Central memory CD8-positive, alpha-beta T cell (primary cell): ENCODE data around the gene DOK1.

Experiments used
- ATAC-seq: fragments of 150-1000 bp; cut with Tn5 transposase; replicated peaks from 2 replicates; pipeline ENCODE4 v1.10.0; 2022; ENCODE audit warnings: mild to moderate bottlenecking, moderate FRiP score, moderate number of reproducible peaks; ENCODE audit not compliant: poor library complexity, severe bottlenecking; ENCODE audit errors: extremely low read depth
- DNase-seq, 2 donors: peaks; one replicate each; pipeline ENCODE4 v3.0.0; 2021; ENCODE audit warnings: low spot score in 2 of 2
- H3K27ac Mint-ChIP-seq: one replicate; pipeline ENCODE4 v1.8.0; 2022; ENCODE audit warnings: low read depth, mild to moderate bottlenecking, moderate library complexity, mixed read lengths
- H3K27me3 Mint-ChIP-seq: one replicate; pipeline ENCODE4 v1.8.0; 2022; ENCODE audit warnings: mixed read lengths
- H3K36me3 Mint-ChIP-seq: one replicate; pipeline ENCODE4 v1.8.0; 2022; ENCODE audit warnings: mild to moderate bottlenecking, moderate library complexity, mixed read lengths; ENCODE audit not compliant: insufficient read depth
- H3K4me1 Mint-ChIP-seq: one replicate; pipeline ENCODE4 v1.8.0; 2022; ENCODE audit warnings: mixed read lengths
- H3K4me3 Mint-ChIP-seq: one replicate; pipeline ENCODE4 v1.8.0; 2022; ENCODE audit warnings: mild to moderate bottlenecking, moderate library complexity, mixed read lengths
- H3K9me3 Mint-ChIP-seq: one replicate; pipeline ENCODE4 v1.8.0; 2022; ENCODE audit warnings: mixed read lengths

DOK1 gene

DNA sequence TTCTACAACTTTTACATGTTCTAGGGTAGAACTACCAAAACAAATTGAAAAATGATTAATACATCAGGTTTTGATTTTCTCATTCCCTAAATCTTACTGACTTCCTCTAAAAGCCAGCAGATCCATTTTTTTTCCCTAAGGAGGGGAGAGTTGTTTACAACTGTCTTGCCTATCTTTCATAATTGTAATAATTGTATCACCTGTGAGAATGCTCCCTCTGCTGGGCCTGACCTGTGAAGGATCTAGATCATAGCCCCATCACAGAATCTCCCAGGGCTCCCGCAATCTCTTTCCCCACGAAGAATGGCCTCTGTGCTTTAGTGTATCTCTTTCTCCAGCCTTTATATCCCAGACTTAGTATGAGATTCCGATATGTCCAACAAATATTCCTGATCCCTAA, 9.9 kb upstream of the DOK1 start:
- Mint-ChIP-seq H3K9me3 (no peaks in the 10 kb centered on the region), H3K4me3 (no peak overlapping the region), H3K36me3 (no peaks in the 10 kb centered on the region), H3K4me1 (no peaks in the 10 kb centered on the region), H3K27ac (no peak overlapping the region), H3K27me3 (peaks cover 45% of the 10 kb centered on the region)
- DNase-seq (no peak), ATAC-seq (no peak)

DNA sequence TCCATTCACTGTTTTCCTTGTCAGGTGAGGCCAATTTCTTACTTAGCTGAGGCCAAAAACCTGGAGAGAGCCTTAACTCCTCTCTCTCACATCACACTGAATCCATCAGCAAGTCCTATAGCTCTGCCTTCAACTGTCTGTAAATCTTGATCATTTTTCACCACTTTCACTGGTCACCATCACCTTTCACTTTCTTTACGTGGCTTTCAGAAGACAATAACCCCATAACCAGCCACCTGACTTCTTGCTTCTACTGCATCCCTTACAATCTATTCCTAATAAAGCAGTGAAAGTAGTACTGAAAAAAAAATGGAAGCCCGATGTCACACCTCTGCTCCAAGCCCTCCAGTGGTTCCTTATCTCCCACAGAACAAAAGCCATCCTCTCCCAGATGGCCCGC, 8.5 kb upstream of the DOK1 start:
- ATAC-seq = no peak
- Mint-ChIP-seq H3K27ac (no peak overlapping the region), H3K27me3 (peaks cover 55% of the 10 kb centered on the region), H3K4me3 (no peak overlapping the region), H3K4me1 (no peaks in the 10 kb centered on the region), H3K9me3 (no peaks in the 10 kb centered on the region), H3K36me3 (no peaks in the 10 kb centered on the region)
- DNase-seq = no peak

DNA sequence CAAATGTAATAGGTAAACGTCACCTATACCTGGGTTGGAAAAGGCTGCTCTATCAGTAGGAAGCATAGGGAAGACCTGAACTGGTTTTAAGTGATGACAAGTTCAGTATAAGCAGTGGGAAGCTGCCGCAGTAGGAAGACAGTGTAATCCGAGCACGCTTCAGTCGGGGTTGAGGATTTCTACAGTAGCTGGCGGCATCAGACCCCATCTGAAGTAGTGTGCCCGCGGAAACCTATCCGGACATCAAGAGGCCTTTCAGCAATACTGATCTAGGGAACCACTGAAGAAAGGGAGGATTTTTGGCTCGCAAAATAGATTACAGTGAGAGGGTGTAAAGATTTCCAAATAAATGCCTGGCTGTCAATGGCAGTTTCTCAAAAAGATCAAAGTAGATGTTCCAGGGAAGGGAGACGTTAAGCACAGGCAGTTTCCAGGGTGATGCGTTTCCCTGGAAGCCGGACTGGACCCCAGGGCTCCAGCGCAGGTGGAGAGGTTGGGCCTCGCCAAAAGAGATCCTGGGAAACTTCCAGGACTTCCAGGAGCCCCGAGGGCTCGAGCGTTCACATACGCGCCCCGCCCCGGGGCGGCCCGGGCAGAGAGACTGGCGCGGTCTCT, 6.1 kb upstream of the DOK1 start:
- Mint-ChIP-seq H3K4me1 (peaks cover under 1% of the 10 kb centered on the region), H3K4me3 (peak overlapping the region; percentile 40), H3K27me3 (peaks cover 48% of the 10 kb centered on the region), H3K36me3 (peaks cover 3% of the 10 kb centered on the region), H3K27ac (no peak overlapping the region), H3K9me3 (no peaks in the 10 kb centered on the region)
- ATAC-seq (no peak), DNase-seq (no peak)

DNA sequence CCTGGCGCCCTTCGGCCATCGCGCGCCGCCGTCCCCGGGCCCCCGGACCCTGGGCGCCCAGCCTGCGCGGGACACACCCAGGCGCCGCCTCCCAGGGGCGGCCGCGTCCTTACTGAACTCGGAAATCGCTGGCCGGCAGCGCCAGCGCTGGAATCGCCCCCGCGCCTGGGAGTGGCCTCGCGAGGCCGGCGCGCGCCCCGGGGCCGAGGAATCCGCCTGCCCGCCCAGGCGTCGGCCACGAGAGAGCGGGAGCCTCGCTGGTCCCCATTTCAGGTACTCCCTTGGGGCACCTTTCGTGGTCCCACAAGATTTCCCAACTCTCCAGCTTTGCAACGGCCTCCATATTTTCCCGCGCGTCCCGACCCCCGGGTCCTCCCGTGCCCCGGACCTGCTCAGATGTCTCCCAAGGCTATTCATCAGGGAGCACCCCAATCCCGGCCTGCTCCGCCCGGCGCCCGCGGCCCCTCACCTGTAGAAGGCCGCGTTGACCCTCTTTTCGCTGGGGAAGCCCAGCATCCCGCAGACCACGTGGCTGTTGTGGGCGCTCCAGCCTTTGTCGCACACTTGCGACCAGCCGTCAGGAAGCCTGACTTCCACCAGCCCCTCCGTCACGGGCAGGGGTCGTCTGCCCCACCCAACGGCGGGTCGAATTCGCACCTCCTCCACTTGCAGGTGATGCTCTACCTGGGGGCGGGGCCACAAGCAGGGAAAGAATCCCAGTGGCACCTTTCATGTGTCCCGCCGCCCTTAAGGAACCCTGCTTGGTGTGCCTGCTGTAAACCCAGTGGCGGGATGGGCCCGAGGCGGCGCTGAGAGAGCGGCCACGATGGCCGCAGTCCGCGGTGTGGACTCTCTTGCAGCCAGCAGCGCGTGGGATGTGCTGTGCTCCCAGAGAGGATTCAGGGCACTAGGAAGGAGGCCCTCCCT, 5.4 kb upstream of the DOK1 start:
- DNase-seq = no peak
- H3K36me3 Mint-ChIP-seq = peaks cover 9% of the 10 kb centered on the region
- no peaks in the 10 kb centered on the region for H3K9me3 Mint-ChIP-seq
- ATAC-seq = no peak
- H3K27ac Mint-ChIP-seq = no peak overlapping the region
- peaks cover 5% of the 10 kb centered on the region for H3K4me1 Mint-ChIP-seq
- H3K27me3 Mint-ChIP-seq = peaks cover 47% of the 10 kb centered on the region
- H3K4me3 Mint-ChIP-seq = peak overlapping the region; percentile 21

DNA sequence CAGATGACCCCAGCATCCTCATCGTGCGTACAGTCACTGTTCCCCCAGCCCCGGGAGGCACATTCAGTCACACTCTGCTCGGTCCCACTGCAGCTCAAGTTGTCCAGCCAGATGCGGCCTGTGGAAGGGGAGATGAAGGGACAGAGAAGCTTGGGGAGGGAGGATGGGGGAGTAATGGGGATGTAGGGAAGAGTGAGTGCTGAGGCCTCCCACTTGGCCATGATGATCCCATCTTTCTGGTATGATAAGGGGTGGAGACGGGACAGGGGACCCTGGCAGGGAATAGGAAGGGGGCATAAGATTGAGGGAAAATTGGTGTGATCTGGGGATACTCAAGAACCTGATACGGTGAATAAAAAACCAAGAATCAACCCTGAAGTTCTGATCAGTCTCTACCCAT, 4.3 kb upstream of the DOK1 start:
- Mint-ChIP-seq H3K27me3 (peaks cover 47% of the 10 kb centered on the region), H3K9me3 (no peaks in the 10 kb centered on the region), H3K4me1 (peaks cover 8% of the 10 kb centered on the region), H3K27ac (no peak overlapping the region), H3K4me3 (no peak overlapping the region), H3K36me3 (peaks cover 19% of the 10 kb centered on the region)
- ATAC-seq = no peak
- no peak for DNase-seq

DNA sequence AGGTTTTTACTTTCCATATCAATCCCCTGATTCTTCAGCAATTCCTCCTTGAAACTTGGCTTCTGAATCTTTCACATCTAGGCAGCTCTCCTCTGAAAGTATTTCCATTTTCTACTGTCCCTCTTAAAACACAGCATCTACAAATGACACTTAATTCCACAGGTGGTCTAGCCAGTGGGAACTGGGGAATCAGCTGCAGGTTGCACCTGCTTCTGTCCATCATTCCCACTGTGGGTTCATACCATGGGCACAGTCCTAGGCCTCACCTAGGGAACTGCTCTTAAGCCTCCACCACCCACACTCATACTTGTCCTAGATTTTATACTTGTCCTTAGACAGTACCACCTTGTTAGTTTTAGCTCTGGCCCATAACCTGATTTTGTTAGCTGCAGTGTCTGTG, 3.0 kb upstream of the DOK1 start:
- Mint-ChIP-seq H3K27ac (no peak overlapping the region), H3K36me3 (peaks cover 27% of the 10 kb centered on the region), H3K27me3 (peaks cover 47% of the 10 kb centered on the region), H3K4me3 (no peak overlapping the region), H3K4me1 (peaks cover 12% of the 10 kb centered on the region), H3K9me3 (no peaks in the 10 kb centered on the region)
- DNase-seq = no peak
- ATAC-seq = no peak

DNA sequence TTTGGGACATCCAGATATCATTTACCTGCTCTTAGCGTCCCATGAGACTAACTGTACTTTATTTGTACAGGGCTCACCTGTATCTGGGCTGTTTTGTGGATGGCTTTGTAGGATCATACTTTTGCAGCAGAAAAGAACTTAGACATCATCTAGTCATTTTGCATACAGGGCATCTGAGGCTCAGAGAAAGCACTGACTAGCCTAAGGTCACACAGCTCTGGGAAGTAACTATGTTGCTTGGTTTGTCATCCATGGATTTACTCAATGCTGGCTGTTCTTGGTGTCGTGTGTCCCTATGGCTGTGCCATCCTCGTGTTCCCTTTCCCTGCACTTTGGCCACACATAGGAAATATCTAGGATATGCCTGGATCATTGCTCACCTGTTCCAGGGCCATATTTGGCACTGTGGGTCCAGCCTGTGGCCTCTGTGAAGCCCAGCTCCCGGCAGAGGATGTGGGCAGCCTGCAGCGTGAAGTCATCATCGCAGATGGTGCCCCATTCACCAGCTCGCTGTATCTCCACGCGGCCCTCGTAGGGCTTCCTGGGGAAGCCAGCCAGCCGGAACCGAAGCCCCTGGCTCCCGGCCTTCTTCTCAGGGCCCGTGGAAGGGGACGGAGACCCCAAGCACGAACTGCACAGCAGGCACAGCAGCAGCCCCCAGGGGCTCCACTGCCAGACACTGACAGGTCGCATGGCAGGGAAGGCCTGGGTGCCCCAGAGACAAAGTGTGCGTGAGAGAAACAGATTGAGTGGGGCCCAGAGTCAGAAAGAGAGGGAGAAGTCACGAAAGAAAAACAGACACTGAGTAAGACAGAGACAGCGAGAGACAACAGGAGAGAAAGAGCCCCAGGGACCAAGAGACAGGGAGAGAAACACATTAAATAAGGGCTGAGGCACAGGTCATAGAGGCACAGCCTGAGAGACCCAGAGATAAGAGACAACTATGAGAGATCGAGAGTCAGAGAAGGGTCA, 2.3 kb upstream of the DOK1 start:
- DNase-seq = no peak
- no peak for ATAC-seq
- H3K4me3 Mint-ChIP-seq = peak overlapping the region; percentile 16
- no peaks in the 10 kb centered on the region for H3K9me3 Mint-ChIP-seq
- H3K4me1 Mint-ChIP-seq = peaks cover 12% of the 10 kb centered on the region
- peak overlapping the region; percentile 22 for H3K27ac Mint-ChIP-seq
- peaks cover 27% of the 10 kb centered on the region for H3K36me3 Mint-ChIP-seq
- peaks cover 42% of the 10 kb centered on the region for H3K27me3 Mint-ChIP-seq

DNA sequence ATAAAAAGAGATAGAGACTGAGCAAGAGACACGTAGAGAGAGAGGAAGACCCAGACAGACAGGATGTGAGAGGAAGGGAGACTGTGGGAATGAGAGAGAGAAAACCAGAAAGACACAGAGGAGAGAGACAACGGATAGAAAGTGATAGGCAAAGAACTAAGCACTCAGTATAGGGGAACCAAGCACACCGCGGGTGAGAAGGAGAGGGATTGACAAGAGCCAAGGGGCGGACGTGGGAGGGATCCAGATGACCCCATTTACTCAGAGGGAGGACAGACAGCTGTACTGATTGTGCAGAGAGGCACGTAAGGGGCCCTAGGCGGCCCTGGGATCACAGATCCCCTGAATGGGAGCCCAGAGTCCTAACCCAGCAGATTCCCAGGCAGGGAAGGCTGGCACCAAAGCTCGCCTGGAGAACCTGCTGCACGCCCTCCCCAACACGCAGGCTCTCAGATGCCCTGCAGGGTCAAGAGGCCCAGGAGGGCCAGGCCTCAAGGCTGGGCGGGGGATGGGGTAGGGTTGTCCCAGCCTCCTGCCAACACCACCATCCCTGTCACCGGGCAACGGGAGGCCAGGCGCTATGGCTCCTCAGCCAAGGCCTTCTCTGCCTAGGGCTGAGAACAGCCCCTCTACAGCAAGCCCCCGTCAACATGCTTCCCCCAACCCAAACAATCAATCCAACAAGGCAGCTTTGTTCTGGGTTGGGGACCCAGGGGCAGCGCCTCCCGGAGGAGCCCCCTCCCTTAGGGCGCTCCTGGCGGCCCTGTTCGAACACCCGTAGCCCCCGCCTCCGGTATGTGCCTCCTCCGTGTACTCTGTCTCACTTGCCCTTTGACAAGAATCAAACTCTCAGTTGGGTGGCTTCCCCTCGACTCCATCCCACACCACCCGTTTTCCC, 1.4 kb upstream of the DOK1 start:
- DNase-seq (no peak), ATAC-seq (no peak)
- Mint-ChIP-seq H3K27ac (peak overlapping the region; percentile 88), H3K9me3 (no peaks in the 10 kb centered on the region), H3K27me3 (peaks cover 32% of the 10 kb centered on the region), H3K4me3 (peak overlapping the region; percentile 88), H3K4me1 (peaks cover 12% of the 10 kb centered on the region), H3K36me3 (peaks cover 27% of the 10 kb centered on the region)

DNA sequence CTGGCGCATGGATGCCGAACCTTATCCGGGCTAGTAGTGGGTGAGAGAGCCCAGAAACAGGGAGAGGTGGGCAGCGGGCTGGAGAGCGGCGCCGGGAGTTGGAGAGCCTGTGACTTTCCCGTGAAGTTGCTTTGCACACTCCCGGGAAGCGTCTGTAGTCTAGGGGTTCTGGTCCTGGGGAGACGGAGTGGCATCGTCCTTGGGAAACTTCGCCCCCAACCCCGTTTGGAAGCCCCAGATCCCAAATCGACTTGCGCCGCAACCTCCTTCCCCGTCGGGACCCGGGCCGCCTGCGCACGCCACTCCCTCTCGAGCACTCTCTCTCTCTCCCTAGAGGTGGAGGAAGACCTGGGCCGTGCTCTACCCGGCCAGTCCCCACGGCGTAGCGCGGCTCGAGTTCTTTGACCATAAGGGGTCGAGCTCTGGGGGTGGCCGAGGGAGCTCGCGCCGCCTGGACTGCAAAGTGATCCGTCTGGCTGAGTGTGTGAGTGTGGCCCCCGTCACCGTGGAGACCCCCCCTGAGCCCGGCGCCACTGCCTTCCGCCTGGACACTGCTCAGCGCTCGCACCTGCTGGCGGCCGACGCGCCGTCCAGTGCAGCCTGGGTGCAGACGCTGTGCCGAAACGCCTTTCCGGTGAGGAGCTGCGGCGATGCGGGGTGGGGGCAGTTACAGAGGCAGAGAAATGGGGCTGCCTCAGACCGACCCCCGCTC, 456 bp downstream of the DOK1 start:
- Mint-ChIP-seq H3K36me3 (peaks cover 27% of the 10 kb centered on the region), H3K9me3 (no peaks in the 10 kb centered on the region), H3K27me3 (peaks cover 21% of the 10 kb centered on the region), H3K4me3 (peak overlapping the region; percentile 88), H3K4me1 (peaks cover 12% of the 10 kb centered on the region), H3K27ac (peak overlapping the region; percentile 88)
- DNase-seq (peak in 1 of 2 donors; percentile 34), ATAC-seq (peak; percentile 47)

DNA sequence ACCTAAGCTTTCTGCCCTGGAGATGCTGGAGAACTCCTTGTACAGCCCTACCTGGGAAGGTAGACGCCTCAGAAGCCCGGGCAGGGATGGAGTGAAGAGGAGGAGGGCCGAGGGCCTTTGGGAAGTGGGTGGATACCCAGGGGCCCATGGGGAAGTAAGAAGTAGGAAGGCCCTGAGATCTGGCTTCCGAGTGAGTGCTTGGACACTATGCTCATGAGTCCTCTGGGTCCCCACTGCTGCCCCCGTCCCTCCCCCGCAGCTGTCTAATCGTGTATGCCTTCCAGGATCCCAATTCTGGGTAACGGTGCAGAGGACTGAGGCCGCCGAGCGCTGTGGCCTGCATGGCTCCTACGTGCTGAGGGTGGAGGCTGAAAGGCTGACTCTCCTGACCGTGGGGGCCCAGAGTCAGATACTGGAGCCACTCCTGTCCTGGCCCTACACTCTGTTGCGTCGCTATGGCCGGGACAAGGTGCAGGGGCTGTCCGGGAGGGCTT, 1.1 kb downstream of the DOK1 start:
- Mint-ChIP-seq H3K4me1 (peaks cover 12% of the 10 kb centered on the region), H3K27ac (peak overlapping the region; percentile 88), H3K36me3 (peaks cover 27% of the 10 kb centered on the region), H3K27me3 (peaks cover 21% of the 10 kb centered on the region), H3K9me3 (no peaks in the 10 kb centered on the region), H3K4me3 (peak overlapping the region; percentile 88)
- ATAC-seq (no peak), DNase-seq (no peak)

DNA sequence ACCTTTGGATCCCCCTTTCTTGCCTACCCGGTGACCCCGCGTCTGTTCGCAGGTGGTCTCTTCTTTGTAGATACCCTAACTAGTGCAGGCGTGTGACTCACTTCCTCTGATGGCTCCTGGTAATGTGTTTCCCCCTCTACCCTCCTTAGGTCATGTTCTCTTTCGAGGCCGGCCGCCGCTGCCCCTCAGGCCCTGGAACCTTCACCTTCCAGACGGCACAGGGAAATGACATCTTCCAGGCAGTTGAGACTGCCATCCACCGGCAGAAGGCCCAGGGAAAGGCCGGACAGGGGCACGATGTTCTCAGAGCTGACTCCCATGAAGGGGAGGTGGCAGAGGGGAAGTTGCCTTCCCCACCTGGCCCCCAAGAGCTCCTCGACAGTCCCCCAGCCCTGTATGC, 1.6 kb downstream of the DOK1 start:
- peak overlapping the region; percentile 88 for H3K4me3 Mint-ChIP-seq
- H3K9me3 Mint-ChIP-seq = no peaks in the 10 kb centered on the region
- H3K4me1 Mint-ChIP-seq = peaks cover 12% of the 10 kb centered on the region
- peak overlapping the region; percentile 49 for H3K27ac Mint-ChIP-seq
- H3K27me3 Mint-ChIP-seq = peaks cover 17% of the 10 kb centered on the region
- no peak for DNase-seq
- no peak for ATAC-seq
- peaks cover 27% of the 10 kb centered on the region for H3K36me3 Mint-ChIP-seq
